H9 (cell line): ENCODE data around the gene WDR91. TPM values are rescaled to one million over a fixed set of nuclear protein-coding genes. Genes with fewer than 3 reads are reported as not detected.

Experiments used
- DNase-seq: peaks from one replicate; pipeline ENCODE4 v3.0.0-alpha.2; 2017
- H2AFZ ChIP-seq: one replicate; pipeline ENCODE4 v1.6.1; 2013; ENCODE audit warnings: mild to moderate bottlenecking, low read length, control low read depth, moderate library complexity
- H2AK5ac ChIP-seq: 2 replicates; pipeline ENCODE4 v1.6.1; 2013; ENCODE audit warnings: low read length, control low read depth, mixed read lengths; ENCODE audit not compliant: insufficient read length
- H2BK120ac ChIP-seq: one replicate; pipeline ENCODE4 v1.6.1; 2013; ENCODE audit warnings: low read depth, mild to moderate bottlenecking, low read length, control low read depth, inconsistent platforms; ENCODE audit not compliant: poor library complexity, severe bottlenecking
- H2BK12ac ChIP-seq: 2 replicates; pipeline ENCODE4 v1.6.1; 2013; ENCODE audit warnings: low read length, control low read depth, mixed read lengths, low read depth; ENCODE audit not compliant: insufficient read length
- H2BK15ac ChIP-seq: 2 replicates; pipeline ENCODE4 v1.6.1; 2013; ENCODE audit warnings: low read depth, low read length, control low read depth
- H2BK20ac ChIP-seq: one replicate; pipeline ENCODE4 v1.6.1; 2013; ENCODE audit warnings: low read depth, mild to moderate bottlenecking, low read length, control low read depth, inconsistent platforms; ENCODE audit not compliant: poor library complexity, severe bottlenecking
- H2BK5ac ChIP-seq: 2 replicates; pipeline ENCODE4 v1.6.1; 2013; ENCODE audit warnings: low read length, control low read depth, mixed read lengths; ENCODE audit not compliant: insufficient read length
- H3K14ac ChIP-seq: 2 replicates; pipeline ENCODE4 v1.6.1; 2013; ENCODE audit warnings: low read length, control low read depth; ENCODE audit not compliant: insufficient read depth
- H3K18ac ChIP-seq: 2 replicates; pipeline ENCODE4 v1.6.1; 2013; ENCODE audit warnings: low read depth, mild to moderate bottlenecking, mixed read lengths, low read length, control low read depth; ENCODE audit not compliant: insufficient read length
- H3K23ac ChIP-seq: 2 replicates; pipeline ENCODE4 v1.6.1; 2013; ENCODE audit warnings: low read length, control low read depth, mixed read lengths, low read depth; ENCODE audit not compliant: insufficient read length
- H3K23me2 ChIP-seq: 2 replicates; pipeline ENCODE4 v1.6.1; 2013; ENCODE audit warnings: low read depth, mild to moderate bottlenecking, mixed read lengths, low read length, control low read depth; ENCODE audit not compliant: insufficient read length, poor library complexity, severe bottlenecking
- H3K27ac ChIP-seq: 2 replicates; pipeline ENCODE4 v1.5.1; 2013; ENCODE audit warnings: low read length, control low read depth, mixed read lengths, low read depth; ENCODE audit not compliant: insufficient read length
- H3K27me3 ChIP-seq: 2 replicates; pipeline ENCODE4 v1.6.1; 2013; ENCODE audit warnings: low read length, control low read depth, inconsistent platforms; ENCODE audit not compliant: insufficient read depth
- H3K4ac ChIP-seq: 2 replicates; pipeline ENCODE4 v1.6.1; 2013; ENCODE audit warnings: low read depth, mild to moderate bottlenecking, control low read depth, inconsistent platforms, low read length, moderate library complexity
- H3K4me1 ChIP-seq: 2 replicates; pipeline ENCODE4 v1.6.1; 2013; ENCODE audit warnings: low read length, control low read depth, inconsistent platforms; ENCODE audit not compliant: insufficient read depth
- H3K4me2 ChIP-seq: 2 replicates; pipeline ENCODE4 v1.6.1; 2013; ENCODE audit warnings: low read length, control low read depth, mixed read lengths; ENCODE audit not compliant: insufficient read length, insufficient read depth
- H3K56ac ChIP-seq: 2 replicates; pipeline ENCODE4 v1.6.1; 2013; ENCODE audit warnings: low read depth, mild to moderate bottlenecking, mixed read lengths, low read length, control low read depth; ENCODE audit not compliant: insufficient read length
- H3K79me1 ChIP-seq: 2 replicates; pipeline ENCODE4 v1.6.1; 2013; ENCODE audit warnings: low read depth, mild to moderate bottlenecking, moderate library complexity, low read length, control low read depth, inconsistent platforms; ENCODE audit not compliant: insufficient read depth, poor library complexity, severe bottlenecking
- H3K79me2 ChIP-seq: 2 replicates; pipeline ENCODE4 v1.6.1; 2013; ENCODE audit warnings: low read length, control low read depth, inconsistent platforms; ENCODE audit not compliant: insufficient read depth
- H3K9ac ChIP-seq: 2 replicates; pipeline ENCODE4 v1.6.1; 2013; ENCODE audit warnings: low read length, control low read depth, mixed read lengths; ENCODE audit not compliant: insufficient read length; ENCODE audit errors: extremely low read depth
- H3K9me3 ChIP-seq: one replicate; pipeline ENCODE4 v1.6.1; 2013; ENCODE audit warnings: low read depth, low read length, inconsistent platforms; ENCODE audit not compliant: control insufficient read depth
- H3T11ph ChIP-seq: one replicate; pipeline ENCODE4 v1.6.1; 2013; ENCODE audit warnings: mild to moderate bottlenecking, low read length, control low read depth, inconsistent platforms
- H4K20me1 ChIP-seq: one replicate; pipeline ENCODE4 v1.6.1; 2013; ENCODE audit not compliant: control insufficient read depth, insufficient read length, insufficient read depth
- H4K5ac ChIP-seq: 2 replicates; pipeline ENCODE4 v1.6.1; 2013; ENCODE audit warnings: low read depth, mild to moderate bottlenecking, mixed read lengths, low read length, control low read depth; ENCODE audit not compliant: insufficient read length
- H4K8ac ChIP-seq: replicated peaks from 2 replicates; pipeline ENCODE4 v1.6.1; 2013; ENCODE audit warnings: low read length, control low read depth, mixed read lengths, low read depth; ENCODE audit not compliant: insufficient read length
- H4K91ac ChIP-seq: 2 replicates; pipeline ENCODE4 v1.6.1; 2013; ENCODE audit warnings: low read depth, mild to moderate bottlenecking, moderate library complexity, mixed read lengths, low read length, control low read depth; ENCODE audit not compliant: insufficient read length
- H3K27ac Mint-ChIP-seq, 3 experiments: 2 replicates in 2 of 3; 3 replicates in 1 of 3; pipeline ENCODE4 v1.8.0; 2020 to 2021; ENCODE audit warnings: mixed read lengths in 3 of 3, mild to moderate bottlenecking in 1 of 3, moderate library complexity in 1 of 3
- H3K27me3 Mint-ChIP-seq: 2 replicates; pipeline ENCODE4 v1.8.0; 2021; ENCODE audit warnings: low read depth, mild to moderate bottlenecking, moderate library complexity, mixed read lengths
- H3K36me3 Mint-ChIP-seq, 3 experiments: 2 replicates in 2 of 3; 3 replicates in 1 of 3; pipeline ENCODE4 v1.8.0; 2020 to 2021; ENCODE audit warnings: low read depth in 3 of 3, mixed read lengths in 3 of 3; ENCODE audit not compliant: insufficient read depth in 1 of 3
- H3K4me1 Mint-ChIP-seq, 2 experiments: 2 replicates each; pipeline ENCODE4 v1.8.0; 2020; ENCODE audit warnings: mixed read lengths in 2 of 2
- H3K4me3 Mint-ChIP-seq, 2 experiments: 2 replicates in 1 of 2; 3 replicates in 1 of 2; pipeline ENCODE4 v1.8.0; 2020 to 2021; ENCODE audit warnings: mild to moderate bottlenecking in 2 of 2, mixed read lengths in 2 of 2, moderate library complexity in 1 of 2
- H3K9me3 Mint-ChIP-seq, 2 experiments: 2 replicates in 1 of 2; 3 replicates in 1 of 2; pipeline ENCODE4 v1.8.0; 2020; ENCODE audit warnings: mild to moderate bottlenecking in 2 of 2, mixed read lengths in 2 of 2, moderate library complexity in 1 of 2
- CTCF ChIP-seq: fragments of 200-600 bp; sonication (generic); conservative IDR thresholded peaks from 3 replicates; pipeline ENCODE4 v1.8.0; 2021; ENCODE audit warnings: antibody characterized with exemption, mild to moderate bottlenecking
- WGBS: extraction: QIAGEN DNeasy Blood & Tissue Kit; methylation state at CpG from one replicate; pipeline ENCODE4 v1.1.7; 2013; ENCODE audit warnings: missing lambda C conversion rate, low lambda C conversion rate, mixed read lengths; ENCODE audit not compliant: insufficient read length; ENCODE audit errors: extremely low coverage; 5-methylcytosine and 5-hydroxymethylcytosine counted together
- total RNA-seq: library from RNA; stranded (reverse); gene quantifications from 2 replicates; pipeline ENCODE4 v1.2.1, GENCODE V29; 2021

The WDR91 gene
- total RNA-seq, 1 experiment from 2014 or later = 9.4 TPM

GRCh38 chr7:135192914-135193536, 18.3 kb downstream of the WDR91 start:
- H2BK12ac ChIP-seq = no peak overlapping the region
- H2BK5ac ChIP-seq = no peak overlapping the region
- H2BK15ac ChIP-seq = no peak overlapping the region
- no peak overlapping the region for H2AK5ac ChIP-seq
- no peaks in the 10 kb centered on the region for H3K27me3 ChIP-seq
- H4K20me1 ChIP-seq = no peaks in the 10 kb centered on the region
- H3K23ac ChIP-seq = no peak overlapping the region
- Mint-ChIP-seq H3K36me3 (peaks cover 6 to 54% (median 31%) of the 10 kb centered on the region in 3 experiments), H3K27ac (peak overlapping the region in 1 of 3 experiments; percentile 35; a peak in 1 of 7 replicates), H3K4me1 (no peaks in the 10 kb centered on the region), H3K27me3 (no peaks in the 10 kb centered on the region), H3K4me3 (no peak overlapping the region), H3K9me3 (no peaks in the 10 kb centered on the region)
- no peak overlapping the region for H3K56ac ChIP-seq
- H3K9ac ChIP-seq = no peak overlapping the region
- H3T11ph ChIP-seq = no peak overlapping the region
- H4K8ac ChIP-seq = no peak overlapping the region
- no peaks in the 10 kb centered on the region for H3K4me1 ChIP-seq
- H3K4ac ChIP-seq = no peak overlapping the region
- H4K91ac ChIP-seq = no peak overlapping the region
- H4K5ac ChIP-seq = no peak overlapping the region
- no peaks in the 10 kb centered on the region for H3K9me3 ChIP-seq
- H3K27ac ChIP-seq = no peak overlapping the region
- H2AFZ ChIP-seq = no peak overlapping the region
- no peak overlapping the region for H2BK20ac ChIP-seq
- no peak for TF ChIP-seq CTCF
- no peak overlapping the region for H3K18ac ChIP-seq
- no peaks in the 10 kb centered on the region for H3K79me1 ChIP-seq
- no peaks in the 10 kb centered on the region for H3K79me2 ChIP-seq
- no CpG with 5 or more reads among the region's 11 CpGs for WGBS
- DNase-seq = no peak
- no peak overlapping the region for H3K14ac ChIP-seq
- H3K23me2 ChIP-seq = no peaks in the 10 kb centered on the region
- H2BK120ac ChIP-seq = no peak overlapping the region
- H3K4me2 ChIP-seq = no peak overlapping the region
